HepG2 (cell line): ENCODE measurements around the gene TAF1B. TPM values are rescaled to one million over a fixed set of nuclear protein-coding genes. Genes with fewer than 3 reads are reported as not detected.

ENCODE experiments used
- ATAC-seq: fragments of 200-7000 bp; cut with Tn5 transposase; 3 replicates; pipeline ENCODE4 v1.9.1; 2020; ENCODE audit warnings: mild to moderate bottlenecking, moderate library complexity
- BruUV-seq: library from RNA; stranded (reverse); fragments of 400-500 nt; replicated peaks from 2 replicates; lab custom pipeline; 2021; lab: Mats Ljungman, UMichigan
- CTCF ChIA-PET: fragments of 300-600 bp; formaldehyde crosslinking; extraction: SDS; loops from one replicate; lab custom pipeline; 2021; ENCODE audit warnings: low total read pairs, inconsistent platforms, low intra/inter-chr PET ratio; lab: Yijun Ruan, JAX
- POLR2A ChIA-PET: fragments of 350-600 bp; sonication (Branson Sonifier 250); formaldehyde crosslinking; loops from one replicate; lab custom pipeline; 2020; ENCODE audit warnings: antibody characterized with exemption, inconsistent platforms; lab: Yijun Ruan, JAX
- DNase-seq: peaks from one replicate; pipeline ENCODE4 v3.0.0-alpha.2; 2015; ENCODE audit warnings: low spot score
- FAIRE-seq: peaks from 3 replicates; lab custom pipeline; 2011; peaks lifted over from hg19 to GRCh38; lab: Jason Lieb, UNC
- H2AFZ ChIP-seq: one replicate; pipeline ENCODE4 v1.6.1; 2011; ENCODE audit warnings: low read length, inconsistent platforms
- H3K27ac ChIP-seq: fragments of 300-600 bp; 3 replicates; pipeline ENCODE4 v1.8.0; 2011; ENCODE audit warnings: mixed run types, mild to moderate bottlenecking, mixed read lengths, low read length, inconsistent platforms; ENCODE audit not compliant: insufficient read depth; ENCODE audit errors: extremely low read length
- H3K27me3 ChIP-seq, 2 experiments: fragments of 200-600 bp in 1 of 2; 2 replicates in 1 of 2; 3 replicates in 1 of 2; pipeline versions ENCODE4 v1.6.0 to v1.8.0; 2011; ENCODE audit warnings: low read length in 2 of 2, mild to moderate bottlenecking in 2 of 2, moderate library complexity in 2 of 2, inconsistent platforms in 1 of 2; ENCODE audit not compliant: insufficient read depth in 2 of 2, control insufficient read depth in 1 of 2
- H3K36me3 ChIP-seq, 2 experiments: fragments of 200-600 bp in 1 of 2; replicated peaks in 1 of 2; 2 replicates in 1 of 2; 3 replicates in 1 of 2; pipeline versions ENCODE4 v1.5.1 to v1.8.0; 2011; ENCODE audit warnings: low read length in 2 of 2, inconsistent platforms in 1 of 2; ENCODE audit not compliant: insufficient read depth in 2 of 2, control insufficient read depth in 1 of 2
- H3K4me1 ChIP-seq: 2 replicates; pipeline ENCODE4 v1.5.1; 2012; ENCODE audit warnings: low read length, inconsistent platforms; ENCODE audit not compliant: insufficient read depth
- H3K4me2 ChIP-seq: 2 replicates; pipeline ENCODE4 v1.6.0; 2011; ENCODE audit warnings: low read depth, low read length, inconsistent platforms
- H3K4me3 ChIP-seq, 3 experiments: fragments of 200-600 bp in 1 of 3; sonication (generic), shearing (Covaris generic) in 1 of 3; replicated peaks in 1 of 3; 2 replicates each; pipeline ENCODE4 v1.5.1; 2011 to 2016; ENCODE audit warnings: low read length in 3 of 3, inconsistent platforms in 2 of 3, low read depth in 2 of 3, mild to moderate bottlenecking in 2 of 3, control low read depth in 1 of 3, mixed read lengths in 1 of 3; ENCODE audit not compliant: insufficient read depth in 1 of 3
- H3K79me2 ChIP-seq: one replicate; pipeline ENCODE4 v1.6.1; 2011; ENCODE audit warnings: low read length, inconsistent platforms; ENCODE audit not compliant: insufficient read depth
- H3K9ac ChIP-seq: 2 replicates; pipeline ENCODE4 v1.6.0; 2011; ENCODE audit warnings: mild to moderate bottlenecking, low read depth, low read length, inconsistent platforms; ENCODE audit not compliant: insufficient read depth
- H3K9me3 ChIP-seq: 2 replicates; pipeline ENCODE4 v1.5.1; 2012; ENCODE audit warnings: mild to moderate bottlenecking, low read length
- H4K20me1 ChIP-seq: 2 replicates; pipeline ENCODE4 v1.6.0; 2011; ENCODE audit warnings: inconsistent platforms, mild to moderate bottlenecking, low read length, moderate library complexity; ENCODE audit not compliant: insufficient read depth
- CCAR2 ChIP-seq: fragments of 200-400 bp; formaldehyde crosslinking; optimal IDR thresholded peaks from 2 replicates; pipeline ENCODE3; 2018; ENCODE audit warnings: low read depth, mild to moderate bottlenecking, low read length, moderate library complexity
- DR1 ChIP-seq: sonication (generic); formaldehyde crosslinking; IDR thresholded peaks from 2 replicates; pipeline ENCODE4 v1.8.0; 2021; ENCODE audit warnings: mild to moderate bottlenecking, missing genetic modification reagents, inconsistent platforms
- U2AF1 ChIP-seq: fragments of 200-400 bp; formaldehyde crosslinking; optimal IDR thresholded peaks from 2 replicates; pipeline ENCODE3; 2017; ENCODE audit warnings: mild to moderate bottlenecking, low read depth, low read length
- ZNF281 ChIP-seq: sonication (generic); formaldehyde crosslinking; IDR thresholded peaks from 2 replicates; pipeline ENCODE4 v1.4.0; 2020; ENCODE audit warnings: missing genetic modification reagents, borderline replicate concordance
- ZNF572 ChIP-seq: sonication (generic); formaldehyde crosslinking; IDR thresholded peaks from 2 replicates; pipeline ENCODE4 v1.5.1; 2020; ENCODE audit warnings: mild to moderate bottlenecking, missing genetic modification reagents
- WGBS: methylation state at CpG from one replicate; pipeline ENCODE4 v1.1.6; 2017; ENCODE audit warnings: low lambda C conversion rate; 5-methylcytosine and 5-hydroxymethylcytosine counted together
- in situ Hi-C: cut with HindIII; loops from 2 replicates; pipeline ENCODE4 v1.10.0; 2017; ENCODE audit warnings: low pct_unique_long_range_greater_than_20kb; ENCODE audit not compliant: extremely low pct_ligation_motif_present
- intact Hi-C: fragments of 100-400 bp; cut with micrococcal nuclease; formaldehyde crosslinking; loops from one replicate; pipeline ENCODE4 v1.10.0; 2022; ENCODE audit not compliant: unreplicated experiment
- polyA plus RNA-seq, 8 experiments: library from polyadenylated mRNA; depleted of rRNA in 3 of 8; stranded (reverse) in 7 of 8; unstranded in 1 of 8; fragments of >200 nt; fragmentation: Illumina TruSeq in 4 of 8; extraction: Trizol in 4 of 8; gene quantifications; 2 replicates each; pipeline versions ENCODE4 v1.2.1 to v1.2.3, GENCODE V29; 2011 to 2016; ENCODE audit warnings: low read depth in 4 of 8, missing spikeins in 1 of 8, mixed read lengths in 1 of 8; ENCODE audit not compliant: insufficient read depth in 1 of 8
- total RNA-seq, 5 experiments: library from RNA; depleted of rRNA; stranded (reverse); fragments of >200 nt; fragmentation: Illumina TruSeq; extraction: Trizol; gene quantifications; 2 replicates each; pipeline ENCODE4 v1.2.3, GENCODE V29; 2016; ENCODE audit warnings: low read depth in 1 of 5

Gene TAF1B
- total and polyA plus RNA-seq, 2 of the 13 experiments (the other 11 are each of a cell fraction or from before 2014, with no cell fraction given): 13.3 to 27.7 TPM

GRCh38 chr2:9941996-9942390 is 98.7 kb downstream of the TAF1B start:
- Histone ChIP-seq H3K9me3 (no peaks in the 10 kb centered on the region), H3K4me3 (peak overlapping the region in 1 of 3 experiments; percentile 63; a peak in 1 of 6 replicates), H4K20me1 (no peaks in the 10 kb centered on the region), H3K79me2 (no peaks in the 10 kb centered on the region), H3K27me3 (no peaks in the 10 kb centered on the region; a peak in 2 of 5 replicates), H3K9ac (no peak overlapping the region), H3K4me1 (peaks cover 72% of the 10 kb centered on the region), H3K36me3 (no peaks in the 10 kb centered on the region), H3K4me2 (peak overlapping the region; percentile 81), H3K27ac (no peak overlapping the region), H2AFZ (no peak overlapping the region)
- intact Hi-C loops: loop anchor here (5.0 kb wide), 1 partner anchor 45 kb away; no protein-coding TSS in a partner anchor
- no TSS peak for BruUV-seq
- no peak for FAIRE-seq
- 40% methylated on average over 6 of the region's 6 CpGs for WGBS
- in situ Hi-C loops: no loop called here
- DNase-seq: no peak
- POLR2A ChIA-PET: interaction anchor here (1.4 kb wide), 1 partner anchor 9 kb away, joined by 4 read pairs; no protein-coding TSS in a partner anchor
- peak; percentile 76 for TF ChIP-seq ZNF281 (CRISPR knock-in tag)
- TF ChIP-seq DR1 (CRISPR knock-in tag): no peak
- no peak for TF ChIP-seq ZNF572 (CRISPR knock-in tag)
- no peak for TF ChIP-seq CCAR2
- TF ChIP-seq U2AF1: no peak
- peak; percentile 17; the same call in 2 of the 3 replicates for ATAC-seq
- CTCF ChIA-PET: no interaction called here
